GM12891 (cell line): Measurements from ENCODE around the gene RAB30. TPM values are rescaled to one million over a fixed set of nuclear protein-coding genes. Genes with fewer than 3 reads are reported as not detected.

Experiments used
- DNase-seq: peaks from one replicate; pipeline ENCODE4 v3.0.0; 2011; ENCODE audit warnings: low spot score; ENCODE audit not compliant: insufficient read length
- FAIRE-seq: peaks from 2 replicates; lab custom pipeline; 2011; peaks lifted over from hg19 to GRCh38; lab: Jason Lieb, UNC
- PAX5 ChIP-seq: IDR thresholded peaks from 2 replicates; pipeline ENCODE4 v1.6.1; 2011; ENCODE audit warnings: low read length, moderate library complexity, mild to moderate bottlenecking; ENCODE audit not compliant: insufficient read depth, severe bottlenecking
- POLR2A ChIP-seq: IDR thresholded peaks from 2 replicates; pipeline ENCODE4 v1.6.1; 2011; ENCODE audit warnings: low read depth, low read length, control low read depth
- POLR2AphosphoS5 ChIP-seq: IDR thresholded peaks from 2 replicates; pipeline ENCODE4 v1.6.1; 2011; ENCODE audit warnings: low read depth, low read length, control low read depth
- POU2F2 ChIP-seq: IDR thresholded peaks from 2 replicates; pipeline ENCODE4 v1.6.1; 2011; ENCODE audit warnings: low read depth, mild to moderate bottlenecking, control low read depth, low read length, moderate library complexity
- SPI1 ChIP-seq: IDR thresholded peaks from 2 replicates; pipeline ENCODE4 v1.6.1; 2011; ENCODE audit warnings: low read depth, low read length, control low read depth
- TAF1 ChIP-seq: IDR thresholded peaks from 2 replicates; pipeline ENCODE4 v1.6.1; 2011; ENCODE audit warnings: low read depth, low read length, control low read depth
- polyA plus RNA-seq: library from polyadenylated mRNA; unstranded; fragments of >200 nt; gene quantifications from one replicate; pipeline ENCODE4 v1.2.1, GENCODE V29; 2012; ENCODE audit warnings: low read depth, missing spikeins, inconsistent platforms; ENCODE audit not compliant: missing spikeins

Gene RAB30
- 17.7 TPM for polyA plus RNA-seq

GRCh38 chr11:83071567-83072349 is at the start of gene RAB30:
RAB30 (minus strand) TSS chr11:83071897; CDS start chr11:82997316, 74,581 bp downstream.
- peak; percentile 70 for DNase-seq
- FAIRE-seq = peak; percentile 99
- no peak for TF ChIP-seq PAX5
- no peak for TF ChIP-seq SPI1
- peak; percentile 75 for TF ChIP-seq TAF1
- TF ChIP-seq POLR2A = peak; percentile 93
- TF ChIP-seq POU2F2 = no peak; the same call in none of the 2 replicates
- TF ChIP-seq POLR2AphosphoS5 = peak; percentile 94

- DNase-seq = no peak
- TF ChIP-seq POLR2A (no peak), POU2F2 (no peak), POLR2AphosphoS5 (no peak), PAX5 (no peak), TAF1 (no peak), SPI1 (no peak)
- FAIRE-seq = peak; percentile 65
These were observed 48.6 kb upstream of the RAB30 start for GRCh38 chr11:83120327-83120726.

GRCh38 chr11:83119216-83119615 is 47.5 kb upstream of the RAB30 start:
- FAIRE-seq = peak; percentile 81
- no peak for TF ChIP-seq PAX5
- no peak for TF ChIP-seq POU2F2
- TF ChIP-seq SPI1 = no peak
- TF ChIP-seq TAF1 = no peak
- TF ChIP-seq POLR2A = no peak
- TF ChIP-seq POLR2AphosphoS5 = no peak
- no peak for DNase-seq

- TF ChIP-seq POLR2AphosphoS5 (no peak), PAX5 (no peak), POLR2A (no peak), TAF1 (no peak), POU2F2 (no peak), SPI1 (no peak)
- FAIRE-seq (no peak), DNase-seq (no peak)
These were observed 47.1 kb upstream of the RAB30 start for GRCh38 chr11:83118814-83119213.

GRCh38 chr11:83116015-83116641 is 44.4 kb upstream of the RAB30 start:
- TF ChIP-seq TAF1 (no peak), PAX5 (no peak), POLR2AphosphoS5 (no peak), SPI1 (no peak), POU2F2 (no peak), POLR2A (no peak)
- DNase-seq (no peak), FAIRE-seq (peak; percentile 13)

GRCh38 chr11:83115551-83115950 is 43.9 kb upstream of the RAB30 start:
- DNase-seq (no peak), FAIRE-seq (no peak)
- no peak for TF ChIP-seq POU2F2
- TF ChIP-seq TAF1 = no peak
- no peak for TF ChIP-seq PAX5
- no peak for TF ChIP-seq POLR2A
- TF ChIP-seq POLR2AphosphoS5 = no peak
- TF ChIP-seq SPI1 = no peak

- DNase-seq (no peak), FAIRE-seq (no peak)
- no peak for TF ChIP-seq POLR2A
- no peak for TF ChIP-seq POU2F2
- no peak for TF ChIP-seq SPI1
- TF ChIP-seq TAF1 = no peak
- no peak for TF ChIP-seq POLR2AphosphoS5
- TF ChIP-seq PAX5 = no peak
These were observed 43.3 kb upstream of the RAB30 start for GRCh38 chr11:83115026-83115425.

- FAIRE-seq (no peak), DNase-seq (no peak)
- TF ChIP-seq POU2F2 (no peak), POLR2A (no peak), SPI1 (no peak), PAX5 (no peak), POLR2AphosphoS5 (no peak), TAF1 (no peak)
These were observed 41.2 kb upstream of the RAB30 start for GRCh38 chr11:83112886-83113285.

- FAIRE-seq (no peak), DNase-seq (no peak)
- TF ChIP-seq POLR2A (no peak), POLR2AphosphoS5 (no peak), TAF1 (no peak), SPI1 (no peak), PAX5 (no peak), POU2F2 (no peak)
These were observed 33.5 kb upstream of the RAB30 start for GRCh38 chr11:83105168-83105567.

GRCh38 chr11:83102834-83103233 is 31.1 kb upstream of the RAB30 start:
- FAIRE-seq = no peak
- TF ChIP-seq POLR2AphosphoS5 (no peak), TAF1 (no peak), SPI1 (no peak)
- DNase-seq = no peak
